ENCODE measurements around the gene LRRC38.

DNA sequence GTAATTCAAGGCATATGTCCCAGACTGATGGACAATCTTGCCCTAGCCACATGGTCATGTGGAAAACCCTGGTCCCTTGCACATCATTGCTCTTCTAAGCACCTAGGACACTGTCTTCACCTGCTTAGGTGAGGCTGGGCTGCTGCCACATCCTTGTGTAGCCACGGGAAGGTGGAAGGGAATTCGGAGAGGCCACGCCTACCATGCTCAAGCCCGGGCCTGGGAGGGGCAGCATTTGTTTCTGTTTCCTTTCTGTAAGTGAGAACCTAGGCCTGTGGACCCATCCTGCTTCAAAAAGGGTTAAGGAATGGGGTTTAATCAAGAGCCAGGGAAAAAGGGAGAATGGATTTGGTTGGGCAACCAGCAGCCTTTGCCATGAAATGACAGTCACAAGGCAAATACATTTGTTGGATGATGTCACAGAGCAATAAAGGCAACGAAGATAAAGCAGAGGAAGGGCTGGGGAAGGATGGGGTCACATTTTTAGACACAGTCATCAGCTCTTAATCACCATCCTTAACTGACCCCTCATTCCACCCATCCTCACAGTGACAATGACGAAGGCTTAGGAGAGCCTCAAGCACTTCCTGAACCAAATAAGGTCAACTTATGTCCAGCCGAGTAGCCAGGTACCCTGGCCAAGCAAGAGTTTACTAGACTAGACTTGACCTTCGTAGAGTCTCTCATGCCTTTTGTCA is 10.1 kb upstream of the LRRC38 start:
- TF ChIP-seq, protein P1, sequence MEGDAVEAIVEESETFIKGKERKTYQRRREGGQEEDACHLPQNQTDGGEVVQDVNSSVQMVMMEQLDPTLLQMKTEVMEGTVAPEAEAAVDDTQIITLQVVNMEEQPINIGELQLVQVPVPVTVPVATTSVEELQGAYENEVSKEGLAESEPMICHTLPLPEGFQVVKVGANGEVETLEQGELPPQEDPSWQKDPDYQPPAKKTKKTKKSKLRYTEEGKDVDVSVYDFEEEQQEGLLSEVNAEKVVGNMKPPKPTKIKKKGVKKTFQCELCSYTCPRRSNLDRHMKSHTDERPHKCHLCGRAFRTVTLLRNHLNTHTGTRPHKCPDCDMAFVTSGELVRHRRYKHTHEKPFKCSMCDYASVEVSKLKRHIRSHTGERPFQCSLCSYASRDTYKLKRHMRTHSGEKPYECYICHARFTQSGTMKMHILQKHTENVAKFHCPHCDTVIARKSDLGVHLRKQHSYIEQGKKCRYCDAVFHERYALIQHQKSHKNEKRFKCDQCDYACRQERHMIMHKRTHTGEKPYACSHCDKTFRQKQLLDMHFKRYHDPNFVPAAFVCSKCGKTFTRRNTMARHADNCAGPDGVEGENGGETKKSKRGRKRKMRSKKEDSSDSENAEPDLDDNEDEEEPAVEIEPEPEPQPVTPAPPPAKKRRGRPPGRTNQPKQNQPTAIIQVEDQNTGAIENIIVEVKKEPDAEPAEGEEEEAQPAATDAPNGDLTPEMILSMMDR (conservative IDR thresholded peaks at IDR 0.05) = no peak
- TF ChIP-seq EZH2 (IDR thresholded peaks at IDR 0.05; ENCODE audit: low read depth) = no peak

Data from PC-9 (cell line).